ENCODE measurements around the gene DNAJB11.
"Not testable (repeated sequence)": the region's sequence is repeated elsewhere in the genome, so short reads cannot be mapped to it uniquely, and the experiment has no call there.

The DNAJB11 gene

GRCh38 chr3:186570096-186570940, at the start of gene DNAJB11:
Gene DNAJB11, plus strand, starts transcription at chr3:186570720. Its CDS starts 178 bp downstream, at chr3:186570898.
- DNase-seq, result peak; percentile 100

- DNase-seq, result no peak
These were observed 49.3 kb upstream of the DNAJB11 start for GRCh38 chr3:186520957-186521842.

- DNase-seq, result no peak
These were observed 47.5 kb upstream of the DNAJB11 start for GRCh38 chr3:186523022-186523421.

GRCh38 chr3:186523434-186523833, 47.1 kb upstream of the DNAJB11 start:
- no peak for DNase-seq

GRCh38 chr3:186524616-186525015, 45.9 kb upstream of the DNAJB11 start:
- no peak for DNase-seq

- no peak for DNase-seq
These were observed 44.9 kb upstream of the DNAJB11 start for GRCh38 chr3:186525369-186526255.

- DNase-seq, result no peak
These were observed 44.3 kb upstream of the DNAJB11 start for GRCh38 chr3:186526256-186526606.

- DNase-seq, result no peak
These were observed 41.1 kb upstream of the DNAJB11 start for GRCh38 chr3:186529201-186529999.

- DNase-seq, result no peak
These were observed 40.1 kb upstream of the DNAJB11 start for GRCh38 chr3:186530415-186530814.

GRCh38 chr3:186531694-186532093, 38.8 kb upstream of the DNAJB11 start:
- not testable (repeated sequence) for DNase-seq

- no peak for DNase-seq
These were observed 37.9 kb upstream of the DNAJB11 start for GRCh38 chr3:186532598-186533072.

- no peak for DNase-seq
These were observed 36.3 kb upstream of the DNAJB11 start for GRCh38 chr3:186534113-186534669.

GRCh38 chr3:186536883-186537844, 33.4 kb upstream of the DNAJB11 start:
- no peak for DNase-seq

- DNase-seq, result no peak
These were observed 31.7 kb upstream of the DNAJB11 start for GRCh38 chr3:186538779-186539178.

- peak; percentile 15 for DNase-seq
These were observed 30.2 kb upstream of the DNAJB11 start for GRCh38 chr3:186540221-186540834.

- no peak for DNase-seq
These were observed 29.7 kb upstream of the DNAJB11 start for GRCh38 chr3:186540835-186541226.

GRCh38 chr3:186544281-186544680, 26.2 kb upstream of the DNAJB11 start, which contains the start of gene CRYGS:
Gene CRYGS, minus strand, starts transcription at chr3:186544380. Its CDS starts 54 bp downstream, at chr3:186544326.
- DNase-seq, result no peak

- DNase-seq, result no peak
These were observed 21.0 kb upstream of the DNAJB11 start for GRCh38 chr3:186549497-186549896.

- no peak for DNase-seq
These were observed 19.1 kb upstream of the DNAJB11 start for GRCh38 chr3:186551387-186551786.

Measured in NCI-H2081 treated with DMSO at 0.1 percent for 48 hours (cell line).